GM12878 (cell line): Measurements from ENCODE around the gene GIMAP2. TPM values are rescaled to one million over a fixed set of nuclear protein-coding genes. Genes with fewer than 3 reads are reported as not detected.

Source experiments
- ATAC-seq: fragments of 200-7000 bp; cut with Tn5 transposase; 3 replicates; pipeline ENCODE4 v1.9.1; 2020; ENCODE audit warnings: mild to moderate bottlenecking, moderate library complexity
- BruUV-seq: library from RNA; stranded (reverse); fragments of 400-500 nt; replicated peaks from 2 replicates; lab custom pipeline; 2021; lab: Mats Ljungman, UMichigan
- CTCF ChIA-PET: fragments of 300-600 bp; sonication (Branson Sonifier 250); formaldehyde crosslinking; extraction: SDS; loops from one replicate; lab custom pipeline; 2021; ENCODE audit warnings: inconsistent platforms; lab: Yijun Ruan, JAX
- POLR2A ChIA-PET: fragments of 350-600 bp; formaldehyde crosslinking; extraction: SDS; loops from one replicate; lab custom pipeline; 2021; ENCODE audit warnings: inconsistent platforms; lab: Charles Lee
- RAD21 ChIA-PET: fragments of 300-600 bp; sonication (Branson Sonifier 250); formaldehyde crosslinking; loops from one replicate; lab custom pipeline; 2023; ENCODE audit warnings: antibody characterized with exemption; ENCODE audit not compliant: unreplicated experiment; lab: Charles Lee
- SMC1A ChIA-PET: fragments of 300-600 bp; sonication (Branson Sonifier 250); formaldehyde crosslinking; loops from one replicate; lab custom pipeline; 2023; ENCODE audit not compliant: unreplicated experiment, uncharacterized antibody; lab: Charles Lee
- DNase-seq: peaks from one replicate; pipeline ENCODE4 v3.0.0-alpha.2; 2011; ENCODE audit warnings: low read depth, low spot score
- FAIRE-seq: peaks from 3 replicates; lab custom pipeline; 2011; peaks lifted over from hg19 to GRCh38; lab: Jason Lieb, UNC
- H2AFZ ChIP-seq: 2 replicates; pipeline ENCODE4 v1.6.0; 2011; ENCODE audit warnings: low read depth, low read length, control low read depth; ENCODE audit not compliant: control insufficient read depth
- H3K27ac ChIP-seq: 2 replicates; pipeline ENCODE4 v1.5.1; 2011; ENCODE audit warnings: control low read depth; ENCODE audit not compliant: control insufficient read depth, insufficient read depth
- H3K27me3 ChIP-seq, 2 experiments: replicated peaks in 1 of 2; 2 replicates each; pipeline versions ENCODE4 v1.6.0 to v1.6.1; 2011; ENCODE audit warnings: low read length in 1 of 2; ENCODE audit not compliant: control insufficient read depth in 2 of 2, insufficient read depth in 2 of 2
- H3K36me3 ChIP-seq, 2 experiments: 2 replicates each; pipeline ENCODE4 v1.5.1; 2011; ENCODE audit warnings: low read length in 1 of 2; ENCODE audit not compliant: control insufficient read depth in 2 of 2, insufficient read depth in 2 of 2
- H3K4me1 ChIP-seq: 2 replicates; pipeline ENCODE4 v1.6.1; 2011; ENCODE audit warnings: mild to moderate bottlenecking, low read length, moderate library complexity, mixed read lengths; ENCODE audit not compliant: control insufficient read depth, insufficient read depth
- H3K4me2 ChIP-seq: 2 replicates; pipeline ENCODE4 v1.6.0; 2011; ENCODE audit warnings: control low read depth; ENCODE audit not compliant: control insufficient read depth, insufficient read depth
- H3K4me3 ChIP-seq: fragments of 200-600 bp; sonication (generic); 2 replicates; pipeline ENCODE4 v1.5.1; 2016
- H3K79me2 ChIP-seq: 2 replicates; pipeline ENCODE4 v1.6.0; 2011; ENCODE audit warnings: low read length; ENCODE audit not compliant: control insufficient read depth, insufficient read depth
- H3K9ac ChIP-seq: 2 replicates; pipeline ENCODE4 v1.8.0; 2011; ENCODE audit warnings: low read length, control low read depth, mixed read lengths; ENCODE audit not compliant: control insufficient read depth, insufficient read depth
- H3K9me3 ChIP-seq: replicated peaks from 3 replicates; pipeline ENCODE4 v1.5.1; 2011; ENCODE audit warnings: mild to moderate bottlenecking, low read length; ENCODE audit not compliant: control insufficient read depth, insufficient read depth
- H4K20me1 ChIP-seq: 2 replicates; pipeline ENCODE4 v1.6.0; 2011; ENCODE audit not compliant: control insufficient read depth, insufficient read depth
- BMI1 ChIP-seq: fragments of 450-650 bp; IDR thresholded peaks from 2 replicates; pipeline ENCODE4 v1.6.1; 2016; ENCODE audit warnings: mild to moderate bottlenecking, moderate library complexity, borderline replicate concordance
- BRCA1 ChIP-seq: IDR thresholded peaks from 2 replicates; pipeline ENCODE4 v1.6.1; 2011; ENCODE audit warnings: low read depth, low read length, improper control_type of control experiment
- EP300 ChIP-seq, 2 experiments: fragments of 150-350 bp in 1 of 2; IDR thresholded peaks; 2 replicates each; pipeline ENCODE4 v1.6.1; 2011 to 2012; ENCODE audit warnings: low read depth in 2 of 2, low read length in 2 of 2, borderline replicate concordance in 1 of 2, improper control_type of control experiment in 1 of 2, inconsistent platforms in 1 of 2; ENCODE audit not compliant: control insufficient read depth in 1 of 2
- IRF4 ChIP-seq: IDR thresholded peaks from 2 replicates; pipeline ENCODE4 v1.6.1; 2011; ENCODE audit warnings: low read depth, low read length
- NRF1 ChIP-seq: conservative IDR thresholded peaks from 2 replicates; pipeline ENCODE4 v1.6.1; 2011; ENCODE audit warnings: mild to moderate bottlenecking, low read depth, low read length, improper control_type of control experiment
- RAD51 ChIP-seq: fragments of 450-650 bp; IDR thresholded peaks from 2 replicates; pipeline ENCODE4 v1.6.1; 2016; ENCODE audit warnings: moderate library complexity, mild to moderate bottlenecking, inconsistent platforms
- SRF ChIP-seq, 2 experiments: IDR thresholded peaks; 2 replicates each; pipeline ENCODE4 v1.6.1; 2011; ENCODE audit warnings: low read depth in 2 of 2, low read length in 2 of 2, mild to moderate bottlenecking in 1 of 2, moderate library complexity in 1 of 2
- STAT1 ChIP-seq: fragments of 450-650 bp; conservative IDR thresholded peaks from 2 replicates; pipeline ENCODE4 v1.6.1; 2014; ENCODE audit warnings: antibody characterized with exemption, mild to moderate bottlenecking
- USF1 ChIP-seq: IDR thresholded peaks from 2 replicates; pipeline ENCODE4 v1.6.1; 2011; ENCODE audit warnings: borderline replicate concordance, low read depth, mild to moderate bottlenecking, moderate library complexity, mixed read lengths, low read length; ENCODE audit not compliant: insufficient read depth; ENCODE audit errors: extremely low read length
- WGBS: methylation state at CpG from one replicate; pipeline ENCODE4 v1.1.6; 2016; ENCODE audit warnings: low lambda C conversion rate; ENCODE audit not compliant: insufficient replicate concordance, insufficient coverage; ENCODE audit errors: missing lambda C conversion rate; 5-methylcytosine and 5-hydroxymethylcytosine counted together
- in situ Hi-C: fragments of 300-500 bp; cut with MboI; formaldehyde crosslinking; loops from 9 replicates; pipeline ENCODE4 v1.14.3; 2018; ENCODE audit warnings: mixed read lengths
- intact Hi-C: fragments of 100-400 bp; cut with micrococcal nuclease; formaldehyde crosslinking; loops from one replicate; pipeline ENCODE4 v1.14.2; 2022; ENCODE audit not compliant: unreplicated experiment
- polyA plus RNA-seq, 11 experiments: library from polyadenylated mRNA; depleted of rRNA in 4 of 11; unstranded in 6 of 11; stranded (reverse) in 5 of 11; fragments of >200 nt; fragmentation: Nextera tagmentation in 4 of 11; fragmentation: Illumina TruSeq in 1 of 11; extraction: Ambion mirVana in 4 of 11; extraction: Trizol in 1 of 11; gene quantifications; 1 replicate in 1 of 11; 2 replicates in 10 of 11; pipeline versions ENCODE4 v1.2.1 to v1.2.3, GENCODE V29; 2011 to 2016; ENCODE audit warnings: inconsistent platforms in 2 of 11, missing spikeins in 2 of 11, low read depth in 1 of 11
- total RNA-seq, 4 experiments: library from RNA; depleted of rRNA in 3 of 4; stranded (reverse); fragments of >200 nt in 3 of 4; fragmentation: Illumina TruSeq in 1 of 4; extraction: Trizol in 1 of 4; gene quantifications; 2 replicates each; pipeline versions ENCODE4 v1.2.1 to v1.2.3, GENCODE V29; 2013 to 2021
- TF ChIP-seq, protein P1 (sequence below): fragments of 450-650 bp; formaldehyde crosslinking; IDR thresholded peaks from 2 replicates; pipeline ENCODE4 v1.4.0; 2020; ENCODE audit warnings: mild to moderate bottlenecking, moderate library complexity
- TF ChIP-seq, protein P2 (sequence below): fragments of 450-650 bp; formaldehyde crosslinking; IDR thresholded peaks from 2 replicates; pipeline ENCODE4 v1.5.0; 2022; ENCODE audit warnings: mild to moderate bottlenecking, missing genetic modification characterization

GIMAP2 gene
- total and polyA plus RNA-seq, 10 of the 15 experiments (the other 5 are each of a cell fraction or from before 2014, with no cell fraction given), result 21.3 to 102 (median 31.8) TPM

- TF ChIP-seq USF1 (no peak), IRF4 (no peak), SRF (IDR thresholded peaks at IDR 0.05; ENCODE audit: low read depth in 2 of 2, low read length in 2 of 2) (no peak)
- TF ChIP-seq, protein P1, sequence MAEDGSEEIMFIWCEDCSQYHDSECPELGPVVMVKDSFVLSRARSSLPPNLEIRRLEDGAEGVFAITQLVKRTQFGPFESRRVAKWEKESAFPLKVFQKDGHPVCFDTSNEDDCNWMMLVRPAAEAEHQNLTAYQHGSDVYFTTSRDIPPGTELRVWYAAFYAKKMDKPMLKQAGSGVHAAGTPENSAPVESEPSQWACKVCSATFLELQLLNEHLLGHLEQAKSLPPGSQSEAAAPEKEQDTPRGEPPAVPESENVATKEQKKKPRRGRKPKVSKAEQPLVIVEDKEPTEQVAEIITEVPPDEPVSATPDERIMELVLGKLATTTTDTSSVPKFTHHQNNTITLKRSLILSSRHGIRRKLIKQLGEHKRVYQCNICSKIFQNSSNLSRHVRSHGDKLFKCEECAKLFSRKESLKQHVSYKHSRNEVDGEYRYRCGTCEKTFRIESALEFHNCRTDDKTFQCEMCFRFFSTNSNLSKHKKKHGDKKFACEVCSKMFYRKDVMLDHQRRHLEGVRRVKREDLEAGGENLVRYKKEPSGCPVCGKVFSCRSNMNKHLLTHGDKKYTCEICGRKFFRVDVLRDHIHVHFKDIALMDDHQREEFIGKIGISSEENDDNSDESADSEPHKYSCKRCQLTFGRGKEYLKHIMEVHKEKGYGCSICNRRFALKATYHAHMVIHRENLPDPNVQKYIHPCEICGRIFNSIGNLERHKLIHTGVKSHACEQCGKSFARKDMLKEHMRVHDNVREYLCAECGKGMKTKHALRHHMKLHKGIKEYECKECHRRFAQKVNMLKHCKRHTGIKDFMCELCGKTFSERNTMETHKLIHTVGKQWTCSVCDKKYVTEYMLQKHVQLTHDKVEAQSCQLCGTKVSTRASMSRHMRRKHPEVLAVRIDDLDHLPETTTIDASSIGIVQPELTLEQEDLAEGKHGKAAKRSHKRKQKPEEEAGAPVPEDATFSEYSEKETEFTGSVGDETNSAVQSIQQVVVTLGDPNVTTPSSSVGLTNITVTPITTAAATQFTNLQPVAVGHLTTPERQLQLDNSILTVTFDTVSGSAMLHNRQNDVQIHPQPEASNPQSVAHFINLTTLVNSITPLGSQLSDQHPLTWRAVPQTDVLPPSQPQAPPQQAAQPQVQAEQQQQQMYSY (CRISPR knock-in tag), result no peak
Observed at GRCh38 chr7:150721970-150722373, 36.5 kb downstream of the GIMAP2 start (continued).

GRCh38 chr7:150722431-150722931 lies 37.0 kb downstream of the GIMAP2 start:
- FAIRE-seq (no peak), DNase-seq (no peak), ATAC-seq (no peak)
- H3K79me2 ChIP-seq, result no peaks in the 10 kb centered on the region; the same call in none of the 2 replicates
- in situ Hi-C loops, result no loop called here
- CTCF ChIA-PET, result no interaction called here
- RAD21 ChIA-PET, result interaction anchor here (1.2 to 1.6 kb wide), 2 partner anchors 61 to 274 kb away, joined by 3 read pairs; no protein-coding TSS in a partner anchor
- peaks cover 0 to 1% of the 10 kb centered on the region in 2 experiments; a peak in 1 of 4 replicates for H3K36me3 ChIP-seq
- POLR2A ChIA-PET, result no interaction called here
- H3K4me2 ChIP-seq, result no peak overlapping the region
- H4K20me1 ChIP-seq, result no peaks in the 10 kb centered on the region
- intact Hi-C loops, result no loop called here
- no peak overlapping the region for H2AFZ ChIP-seq
- H3K27ac ChIP-seq, result no peak overlapping the region
- SMC1A ChIA-PET, result interaction anchor here (1.2 to 1.8 kb wide), 3 partner anchors 13 to 160 kb away, joined by 3 to 6 read pairs (median 4); no protein-coding TSS in a partner anchor
- no peaks in the 10 kb centered on the region for H3K4me1 ChIP-seq
- no peak overlapping the region for H3K9ac ChIP-seq
- WGBS, result 66% methylated on average over 12 of the region's 12 CpGs
- no peak overlapping the region for H3K4me3 ChIP-seq
- no TSS peak for BruUV-seq
- no peaks in the 10 kb centered on the region for H3K27me3 ChIP-seq
- H3K9me3 ChIP-seq, result no peaks in the 10 kb centered on the region; the same call in 1 of the 3 replicates
- TF ChIP-seq BMI1, result no peak
- TF ChIP-seq, protein P2, sequence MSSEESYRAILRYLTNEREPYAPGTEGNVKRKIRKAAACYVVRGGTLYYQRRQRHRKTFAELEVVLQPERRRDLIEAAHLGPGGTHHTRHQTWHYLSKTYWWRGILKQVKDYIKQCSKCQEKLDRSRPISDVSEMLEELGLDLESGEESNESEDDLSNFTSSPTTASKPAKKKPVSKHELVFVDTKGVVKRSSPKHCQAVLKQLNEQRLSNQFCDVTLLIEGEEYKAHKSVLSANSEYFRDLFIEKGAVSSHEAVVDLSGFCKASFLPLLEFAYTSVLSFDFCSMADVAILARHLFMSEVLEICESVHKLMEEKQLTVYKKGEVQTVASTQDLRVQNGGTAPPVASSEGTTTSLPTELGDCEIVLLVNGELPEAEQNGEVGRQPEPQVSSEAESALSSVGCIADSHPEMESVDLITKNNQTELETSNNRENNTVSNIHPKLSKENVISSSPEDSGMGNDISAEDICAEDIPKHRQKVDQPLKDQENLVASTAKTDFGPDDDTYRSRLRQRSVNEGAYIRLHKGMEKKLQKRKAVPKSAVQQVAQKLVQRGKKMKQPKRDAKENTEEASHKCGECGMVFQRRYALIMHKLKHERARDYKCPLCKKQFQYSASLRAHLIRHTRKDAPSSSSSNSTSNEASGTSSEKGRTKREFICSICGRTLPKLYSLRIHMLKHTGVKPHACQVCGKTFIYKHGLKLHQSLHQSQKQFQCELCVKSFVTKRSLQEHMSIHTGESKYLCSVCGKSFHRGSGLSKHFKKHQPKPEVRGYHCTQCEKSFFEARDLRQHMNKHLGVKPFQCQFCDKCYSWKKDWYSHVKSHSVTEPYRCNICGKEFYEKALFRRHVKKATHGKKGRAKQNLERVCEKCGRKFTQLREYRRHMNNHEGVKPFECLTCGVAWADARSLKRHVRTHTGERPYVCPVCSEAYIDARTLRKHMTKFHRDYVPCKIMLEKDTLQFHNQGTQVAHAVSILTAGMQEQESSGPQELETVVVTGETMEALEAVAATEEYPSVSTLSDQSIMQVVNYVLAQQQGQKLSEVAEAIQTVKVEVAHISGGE, result no peak
- TF ChIP-seq BRCA1, result no peak
- no peak for TF ChIP-seq RAD51
- TF ChIP-seq EP300 (IDR thresholded peaks at IDR 0.05; ENCODE audit: borderline replicate concordance in 1 of 2, control insufficient read depth in 1 of 2, low read depth in 2 of 2, low read length in 2 of 2), result no peak
- TF ChIP-seq STAT1, result no peak
- TF ChIP-seq NRF1, result no peak
